ENCODE data around the gene BTRC. TPM values are rescaled to one million over a fixed set of nuclear protein-coding genes. Genes with fewer than 3 reads are reported as not detected.

The BTRC gene
- total and polyA plus RNA-seq, 10 of the 15 experiments (the other 5 are each of a cell fraction or from before 2014, with no cell fraction given) = 2.2 to 18.6 (median 8.6) TPM

DNA sequence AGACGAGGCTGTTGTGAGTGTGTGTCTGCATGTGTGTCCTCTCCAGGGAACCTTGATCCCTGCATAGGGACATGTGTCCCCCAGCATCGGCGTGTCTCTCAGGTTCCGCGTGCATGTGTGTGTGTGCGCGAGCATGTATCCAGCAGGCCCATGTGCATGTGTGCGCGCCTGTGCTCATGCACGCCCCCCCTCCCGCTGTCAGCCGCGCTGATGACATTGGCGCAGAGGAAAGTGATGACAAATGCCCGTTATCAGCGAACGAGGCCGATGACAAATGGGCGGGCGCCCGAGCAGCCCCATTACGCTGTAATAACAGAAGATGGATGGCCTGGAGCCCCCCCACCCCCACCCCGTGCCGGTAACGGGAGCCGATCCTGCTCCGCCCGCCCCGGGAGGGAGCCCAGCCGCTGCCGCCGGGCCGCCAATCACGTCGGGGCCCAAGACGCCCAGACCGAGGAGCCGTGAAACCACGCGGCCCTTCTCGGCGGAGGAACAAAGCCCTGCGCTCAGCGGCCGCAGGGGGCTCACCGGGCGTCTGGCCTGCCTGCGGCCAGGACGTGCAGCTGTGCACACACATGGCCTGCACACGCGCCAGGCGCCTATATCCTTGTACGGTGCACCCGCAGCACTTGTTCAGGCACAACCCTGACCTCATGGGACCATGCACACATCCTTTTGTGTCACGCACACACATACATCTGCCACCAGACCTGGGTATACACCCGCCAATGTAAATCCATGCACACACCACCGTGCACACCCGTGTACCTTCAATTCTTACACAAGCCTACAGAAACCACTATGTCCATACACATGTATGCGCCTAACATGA lies 212.6 kb downstream of the BTRC start:
- ChIA-PET SMC1A (ENCODE audit: uncharacterized antibody, unreplicated experiment) (no interaction called here), RAD21 (ENCODE audit: unreplicated experiment) (no interaction called here), CTCF (no interaction called here), POLR2A (no interaction called here)
- peak overlapping the region; percentile 19; the same call in 1 of the 2 replicates for H2AFZ ChIP-seq (ENCODE audit: control insufficient read depth, low read depth, low read length)
- 17% methylated on average over 39 of the region's 59 CpGs for WGBS (ENCODE audit: insufficient coverage, insufficient replicate concordance, low lambda C conversion rate, missing lambda C conversion rate)
- H3K36me3 ChIP-seq (ENCODE audit: control insufficient read depth in 2 of 2, insufficient read depth in 2 of 2, low read length in 1 of 2) = no peaks in the 10 kb centered on the region
- peaks cover 5% of the 10 kb centered on the region; the same call in 1 of the 2 replicates for H3K4me1 ChIP-seq (ENCODE audit: control insufficient read depth, insufficient read depth, low read length)
- intact Hi-C loops (cut with micrococcal nuclease; ENCODE audit: unreplicated experiment) = loop anchor here (5.0 kb wide), 1 partner anchor 404 kb away; no protein-coding TSS in a partner anchor
- no peaks in the 10 kb centered on the region for H3K79me2 ChIP-seq (ENCODE audit: control insufficient read depth, insufficient read depth, low read length)
- peaks cover 0 to 4% of the 10 kb centered on the region in 2 experiments; a peak in 1 of 4 replicates for H3K27me3 ChIP-seq (replicated peaks in 1 of 2; ENCODE audit: control insufficient read depth in 2 of 2, insufficient read depth in 2 of 2, low read length in 1 of 2)
- H3K4me3 ChIP-seq = peak overlapping the region; percentile 44; the same call in 1 of the 2 replicates
- H3K4me2 ChIP-seq (ENCODE audit: control insufficient read depth, insufficient read depth) = peak overlapping the region; percentile 44
- in situ Hi-C loops (cut with MboI) = no loop called here
- H3K9me3 ChIP-seq (replicated peaks; ENCODE audit: control insufficient read depth, insufficient read depth, low read length) = no peaks in the 10 kb centered on the region
- TF ChIP-seq NR2F1 (conservative IDR thresholded peaks at IDR 0.05) (no peak), TCF12 (IDR thresholded peaks at IDR 0.05; ENCODE audit: low read depth, low read length) (peak; percentile 20; the same call in 1 of the 2 replicates), MYC (IDR thresholded peaks at IDR 0.05; ENCODE audit: insufficient read depth, insufficient read length, insufficient replicate concordance, low read length, severe bottlenecking) (peak; percentile 21), BHLHE40 (IDR thresholded peaks at IDR 0.05; ENCODE audit: borderline replicate concordance in 1 of 2, low read depth in 2 of 2, low read length in 1 of 2) (peak in 1 of 2 experiments; percentile 31; a peak in 1 of 4 replicates), IKZF2 (IDR thresholded peaks at IDR 0.05) (peak in 1 of 2 experiments; percentile 25; a peak in 1 of 4 replicates), WRNIP1 (IDR thresholded peaks at IDR 0.05; ENCODE audit: borderline replicate concordance, low read depth, low read length) (no peak), IKZF1 (conservative IDR thresholded peaks at IDR 0.05) (peak; percentile 36), RUNX3 (IDR thresholded peaks at IDR 0.05; ENCODE audit: low read length) (peak; percentile 20; the same call in 1 of the 2 replicates), EED (IDR thresholded peaks at IDR 0.05; ENCODE audit: low read depth) (no peak), PAX8 (IDR thresholded peaks at IDR 0.05) (no peak), TBL1XR1 (IDR thresholded peaks at IDR 0.05; ENCODE audit: low read depth, low read length) (no peak)
- TF ChIP-seq, protein P1, sequence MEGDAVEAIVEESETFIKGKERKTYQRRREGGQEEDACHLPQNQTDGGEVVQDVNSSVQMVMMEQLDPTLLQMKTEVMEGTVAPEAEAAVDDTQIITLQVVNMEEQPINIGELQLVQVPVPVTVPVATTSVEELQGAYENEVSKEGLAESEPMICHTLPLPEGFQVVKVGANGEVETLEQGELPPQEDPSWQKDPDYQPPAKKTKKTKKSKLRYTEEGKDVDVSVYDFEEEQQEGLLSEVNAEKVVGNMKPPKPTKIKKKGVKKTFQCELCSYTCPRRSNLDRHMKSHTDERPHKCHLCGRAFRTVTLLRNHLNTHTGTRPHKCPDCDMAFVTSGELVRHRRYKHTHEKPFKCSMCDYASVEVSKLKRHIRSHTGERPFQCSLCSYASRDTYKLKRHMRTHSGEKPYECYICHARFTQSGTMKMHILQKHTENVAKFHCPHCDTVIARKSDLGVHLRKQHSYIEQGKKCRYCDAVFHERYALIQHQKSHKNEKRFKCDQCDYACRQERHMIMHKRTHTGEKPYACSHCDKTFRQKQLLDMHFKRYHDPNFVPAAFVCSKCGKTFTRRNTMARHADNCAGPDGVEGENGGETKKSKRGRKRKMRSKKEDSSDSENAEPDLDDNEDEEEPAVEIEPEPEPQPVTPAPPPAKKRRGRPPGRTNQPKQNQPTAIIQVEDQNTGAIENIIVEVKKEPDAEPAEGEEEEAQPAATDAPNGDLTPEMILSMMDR (IDR thresholded peaks at IDR 0.05 in 2 of 3, conservative IDR thresholded peaks at IDR 0.05 in 1 of 3; ENCODE audit: control insufficient read depth in 2 of 3, extremely low read depth in 1 of 3, insufficient read depth in 1 of 3, low read depth in 3 of 3, low read length in 3 of 3) = 0 out of 6 replicates have a peak, but pooled peaks of 1 of the 3 experiments have one; percentile 10
- TF ChIP-seq, protein P2, sequence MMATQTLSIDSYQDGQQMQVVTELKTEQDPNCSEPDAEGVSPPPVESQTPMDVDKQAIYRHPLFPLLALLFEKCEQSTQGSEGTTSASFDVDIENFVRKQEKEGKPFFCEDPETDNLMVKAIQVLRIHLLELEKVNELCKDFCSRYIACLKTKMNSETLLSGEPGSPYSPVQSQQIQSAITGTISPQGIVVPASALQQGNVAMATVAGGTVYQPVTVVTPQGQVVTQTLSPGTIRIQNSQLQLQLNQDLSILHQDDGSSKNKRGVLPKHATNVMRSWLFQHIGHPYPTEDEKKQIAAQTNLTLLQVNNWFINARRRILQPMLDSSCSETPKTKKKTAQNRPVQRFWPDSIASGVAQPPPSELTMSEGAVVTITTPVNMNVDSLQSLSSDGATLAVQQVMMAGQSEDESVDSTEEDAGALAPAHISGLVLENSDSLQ (IDR thresholded peaks at IDR 0.05) = peak; percentile 69
- TF ChIP-seq, protein P3, sequence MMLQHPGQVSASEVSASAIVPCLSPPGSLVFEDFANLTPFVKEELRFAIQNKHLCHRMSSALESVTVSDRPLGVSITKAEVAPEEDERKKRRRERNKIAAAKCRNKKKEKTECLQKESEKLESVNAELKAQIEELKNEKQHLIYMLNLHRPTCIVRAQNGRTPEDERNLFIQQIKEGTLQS (IDR thresholded peaks at IDR 0.05; ENCODE audit: borderline replicate concordance, extremely low read depth, low read depth, low read length) = no peak
- TF ChIP-seq, protein P4, sequence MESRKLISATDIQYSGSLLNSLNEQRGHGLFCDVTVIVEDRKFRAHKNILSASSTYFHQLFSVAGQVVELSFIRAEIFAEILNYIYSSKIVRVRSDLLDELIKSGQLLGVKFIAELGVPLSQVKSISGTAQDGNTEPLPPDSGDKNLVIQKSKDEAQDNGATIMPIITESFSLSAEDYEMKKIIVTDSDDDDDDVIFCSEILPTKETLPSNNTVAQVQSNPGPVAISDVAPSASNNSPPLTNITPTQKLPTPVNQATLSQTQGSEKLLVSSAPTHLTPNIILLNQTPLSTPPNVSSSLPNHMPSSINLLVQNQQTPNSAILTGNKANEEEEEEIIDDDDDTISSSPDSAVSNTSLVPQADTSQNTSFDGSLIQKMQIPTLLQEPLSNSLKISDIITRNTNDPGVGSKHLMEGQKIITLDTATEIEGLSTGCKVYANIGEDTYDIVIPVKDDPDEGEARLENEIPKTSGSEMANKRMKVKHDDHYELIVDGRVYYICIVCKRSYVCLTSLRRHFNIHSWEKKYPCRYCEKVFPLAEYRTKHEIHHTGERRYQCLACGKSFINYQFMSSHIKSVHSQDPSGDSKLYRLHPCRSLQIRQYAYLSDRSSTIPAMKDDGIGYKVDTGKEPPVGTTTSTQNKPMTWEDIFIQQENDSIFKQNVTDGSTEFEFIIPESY (IDR thresholded peaks at IDR 0.05) = 0 out of 2 replicates have a peak, but pooled peaks have one; percentile 18
- H3K9ac ChIP-seq (ENCODE audit: control insufficient read depth, insufficient read depth, low read length) = no peak overlapping the region
- DNase-seq (ENCODE audit: low read depth, low spot score) (no peak), ATAC-seq (peak; percentile 58), FAIRE-seq (no peak)
- H3K27ac ChIP-seq (ENCODE audit: control insufficient read depth, insufficient read depth) = no peak overlapping the region
- H4K20me1 ChIP-seq (ENCODE audit: control insufficient read depth, insufficient read depth) = no peaks in the 10 kb centered on the region
- no TSS peak for BruUV-seq (replicated peaks)

Data from GM12878 (cell line).